GM12878 (cell line): Measurements from ENCODE around the gene CYB5A. TPM values are rescaled to one million over a fixed set of nuclear protein-coding genes. Genes with fewer than 3 reads are reported as not detected.

ENCODE experiments used
- ATAC-seq: fragments of 200-7000 bp; cut with Tn5 transposase; 3 replicates; pipeline ENCODE4 v1.9.1; 2020; ENCODE audit warnings: mild to moderate bottlenecking, moderate library complexity
- BruUV-seq: library from RNA; stranded (reverse); fragments of 400-500 nt; replicated peaks from 2 replicates; lab custom pipeline; 2021; lab: Mats Ljungman, UMichigan
- CTCF ChIA-PET: fragments of 300-600 bp; sonication (Branson Sonifier 250); formaldehyde crosslinking; extraction: SDS; loops from one replicate; lab custom pipeline; 2021; ENCODE audit warnings: inconsistent platforms; lab: Yijun Ruan, JAX
- POLR2A ChIA-PET: fragments of 350-600 bp; formaldehyde crosslinking; extraction: SDS; loops from one replicate; lab custom pipeline; 2021; ENCODE audit warnings: inconsistent platforms; lab: Charles Lee
- RAD21 ChIA-PET: fragments of 300-600 bp; sonication (Branson Sonifier 250); formaldehyde crosslinking; loops from one replicate; lab custom pipeline; 2023; ENCODE audit warnings: antibody characterized with exemption; ENCODE audit not compliant: unreplicated experiment; lab: Charles Lee
- SMC1A ChIA-PET: fragments of 300-600 bp; sonication (Branson Sonifier 250); formaldehyde crosslinking; loops from one replicate; lab custom pipeline; 2023; ENCODE audit not compliant: unreplicated experiment, uncharacterized antibody; lab: Charles Lee
- DNase-seq: peaks from one replicate; pipeline ENCODE4 v3.0.0-alpha.2; 2011; ENCODE audit warnings: low read depth, low spot score
- FAIRE-seq: peaks from 3 replicates; lab custom pipeline; 2011; peaks lifted over from hg19 to GRCh38; lab: Jason Lieb, UNC
- H2AFZ ChIP-seq: 2 replicates; pipeline ENCODE4 v1.6.0; 2011; ENCODE audit warnings: low read depth, low read length, control low read depth; ENCODE audit not compliant: control insufficient read depth
- H3K27ac ChIP-seq: 2 replicates; pipeline ENCODE4 v1.5.1; 2011; ENCODE audit warnings: control low read depth; ENCODE audit not compliant: control insufficient read depth, insufficient read depth
- H3K27me3 ChIP-seq, 2 experiments: replicated peaks in 1 of 2; 2 replicates each; pipeline versions ENCODE4 v1.6.0 to v1.6.1; 2011; ENCODE audit warnings: low read length in 1 of 2; ENCODE audit not compliant: control insufficient read depth in 2 of 2, insufficient read depth in 2 of 2
- H3K36me3 ChIP-seq, 2 experiments: 2 replicates each; pipeline ENCODE4 v1.5.1; 2011; ENCODE audit warnings: low read length in 1 of 2; ENCODE audit not compliant: control insufficient read depth in 2 of 2, insufficient read depth in 2 of 2
- H3K4me1 ChIP-seq: 2 replicates; pipeline ENCODE4 v1.6.1; 2011; ENCODE audit warnings: mild to moderate bottlenecking, low read length, moderate library complexity, mixed read lengths; ENCODE audit not compliant: control insufficient read depth, insufficient read depth
- H3K4me2 ChIP-seq: 2 replicates; pipeline ENCODE4 v1.6.0; 2011; ENCODE audit warnings: control low read depth; ENCODE audit not compliant: control insufficient read depth, insufficient read depth
- H3K4me3 ChIP-seq: fragments of 200-600 bp; sonication (generic); 2 replicates; pipeline ENCODE4 v1.5.1; 2016
- H3K79me2 ChIP-seq: 2 replicates; pipeline ENCODE4 v1.6.0; 2011; ENCODE audit warnings: low read length; ENCODE audit not compliant: control insufficient read depth, insufficient read depth
- H3K9ac ChIP-seq: 2 replicates; pipeline ENCODE4 v1.8.0; 2011; ENCODE audit warnings: low read length, control low read depth, mixed read lengths; ENCODE audit not compliant: control insufficient read depth, insufficient read depth
- H3K9me3 ChIP-seq: replicated peaks from 3 replicates; pipeline ENCODE4 v1.5.1; 2011; ENCODE audit warnings: mild to moderate bottlenecking, low read length; ENCODE audit not compliant: control insufficient read depth, insufficient read depth
- H4K20me1 ChIP-seq: 2 replicates; pipeline ENCODE4 v1.6.0; 2011; ENCODE audit not compliant: control insufficient read depth, insufficient read depth
- CREM ChIP-seq: IDR thresholded peaks from 2 replicates; pipeline ENCODE4 v1.6.1; 2014; ENCODE audit warnings: antibody characterized with exemption, low read depth
- FOS ChIP-seq: IDR thresholded peaks from 3 replicates; pipeline ENCODE4 v1.6.1; 2011; ENCODE audit warnings: borderline replicate concordance; ENCODE audit not compliant: insufficient read length; ENCODE audit errors: extremely low read depth
- FOXM1 ChIP-seq: IDR thresholded peaks from 2 replicates; pipeline ENCODE4 v1.6.1; 2012; ENCODE audit warnings: low read depth, mild to moderate bottlenecking, inconsistent platforms, low read length, moderate library complexity
- IRF5 ChIP-seq: fragments of 450-650 bp; IDR thresholded peaks from 2 replicates; pipeline ENCODE4 v1.6.1; 2017; ENCODE audit warnings: borderline replicate concordance
- KDM1A ChIP-seq: fragments of 200-600 bp; sonication (generic); IDR thresholded peaks from 2 replicates; pipeline ENCODE4 v1.6.1; 2016; ENCODE audit warnings: borderline replicate concordance
- MTA2 ChIP-seq: fragments of 450-650 bp; IDR thresholded peaks from 2 replicates; pipeline ENCODE4 v1.6.1; 2016; ENCODE audit warnings: low read depth, mild to moderate bottlenecking, moderate library complexity
- NFXL1 ChIP-seq: fragments of 450-650 bp; IDR thresholded peaks from 2 replicates; pipeline ENCODE4 v1.6.1; 2017; ENCODE audit warnings: antibody characterized with exemption, mild to moderate bottlenecking, borderline replicate concordance
- NR2C2 ChIP-seq: IDR thresholded peaks from 2 replicates; pipeline ENCODE4 v1.6.1; 2011; ENCODE audit warnings: borderline replicate concordance, low read depth; ENCODE audit not compliant: control insufficient read depth, insufficient read length
- NRF1 ChIP-seq: conservative IDR thresholded peaks from 2 replicates; pipeline ENCODE4 v1.6.1; 2011; ENCODE audit warnings: mild to moderate bottlenecking, low read depth, low read length, improper control_type of control experiment
- PAX8 ChIP-seq: fragments of 450-650 bp; IDR thresholded peaks from 2 replicates; pipeline ENCODE4 v1.6.1; 2017; ENCODE audit warnings: mild to moderate bottlenecking, moderate library complexity
- POLR2A ChIP-seq: IDR thresholded peaks from 2 replicates; pipeline ENCODE4 v1.6.1; 2011; ENCODE audit warnings: low read depth, mild to moderate bottlenecking, low read length
- PRDM15 ChIP-seq: fragments of 450-650 bp; formaldehyde crosslinking; IDR thresholded peaks from 2 replicates; pipeline ENCODE4 v1.4.0; 2020; ENCODE audit warnings: mild to moderate bottlenecking, moderate library complexity
- RB1 ChIP-seq: fragments of 450-650 bp; formaldehyde crosslinking; IDR thresholded peaks from 2 replicates; pipeline ENCODE4 v1.6.1; 2017; ENCODE audit warnings: mild to moderate bottlenecking, borderline replicate concordance
- RELA ChIP-seq: fragments of 450-650 bp; IDR thresholded peaks from 2 replicates; pipeline ENCODE4 v1.8.0; 2014; ENCODE audit warnings: borderline replicate concordance; ENCODE audit not compliant: partially characterized antibody
- RELB ChIP-seq: fragments of 450-650 bp; IDR thresholded peaks from 2 replicates; pipeline ENCODE4 v1.6.1; 2017; ENCODE audit warnings: low read depth, mild to moderate bottlenecking, moderate library complexity
- USF2 ChIP-seq: IDR thresholded peaks from 2 replicates; pipeline ENCODE4 v1.6.1; 2011; ENCODE audit warnings: low read depth, low read length, improper control_type of control experiment, borderline replicate concordance
- YBX1 ChIP-seq: fragments of 450-650 bp; IDR thresholded peaks from 2 replicates; pipeline ENCODE4 v1.6.1; 2016; ENCODE audit warnings: antibody characterized with exemption
- ZNF207 ChIP-seq: fragments of 450-650 bp; IDR thresholded peaks from 2 replicates; pipeline ENCODE4 v1.6.1; 2014; ENCODE audit warnings: antibody characterized with exemption, mild to moderate bottlenecking, borderline replicate concordance
- WGBS: methylation state at CpG from one replicate; pipeline ENCODE4 v1.1.6; 2016; ENCODE audit warnings: low lambda C conversion rate; ENCODE audit not compliant: insufficient replicate concordance, insufficient coverage; ENCODE audit errors: missing lambda C conversion rate; 5-methylcytosine and 5-hydroxymethylcytosine counted together
- in situ Hi-C: fragments of 300-500 bp; cut with MboI; formaldehyde crosslinking; loops from 9 replicates; pipeline ENCODE4 v1.14.3; 2018; ENCODE audit warnings: mixed read lengths
- intact Hi-C: fragments of 100-400 bp; cut with micrococcal nuclease; formaldehyde crosslinking; loops from one replicate; pipeline ENCODE4 v1.14.2; 2022; ENCODE audit not compliant: unreplicated experiment
- polyA plus RNA-seq, 11 experiments: library from polyadenylated mRNA; depleted of rRNA in 4 of 11; unstranded in 6 of 11; stranded (reverse) in 5 of 11; fragments of >200 nt; fragmentation: Nextera tagmentation in 4 of 11; fragmentation: Illumina TruSeq in 1 of 11; extraction: Ambion mirVana in 4 of 11; extraction: Trizol in 1 of 11; gene quantifications; 1 replicate in 1 of 11; 2 replicates in 10 of 11; pipeline versions ENCODE4 v1.2.1 to v1.2.3, GENCODE V29; 2011 to 2016; ENCODE audit warnings: inconsistent platforms in 2 of 11, missing spikeins in 2 of 11, low read depth in 1 of 11
- total RNA-seq, 4 experiments: library from RNA; depleted of rRNA in 3 of 4; stranded (reverse); fragments of >200 nt in 3 of 4; fragmentation: Illumina TruSeq in 1 of 4; extraction: Trizol in 1 of 4; gene quantifications; 2 replicates each; pipeline versions ENCODE4 v1.2.1 to v1.2.3, GENCODE V29; 2013 to 2021

Gene CYB5A
- total and polyA plus RNA-seq, 10 of the 15 experiments (the other 5 are each of a cell fraction or from before 2014, with no cell fraction given) = 60.2 to 129 (median 103) TPM

GRCh38 chr18:74239567-74239966, 52.2 kb downstream of the CYB5A start:
- ChIA-PET RAD21 (no interaction called here), SMC1A (interaction anchor here (0.5 to 0.7 kb wide), 2 partner anchors 38 to 128 kb away, joined by 3 read pairs; no protein-coding TSS in a partner anchor), CTCF (interaction anchor here (2.2 kb wide), 1 partner anchor 18 kb away, joined by 5 read pairs; no protein-coding TSS in a partner anchor), POLR2A (no interaction called here)
- Histone ChIP-seq H3K79me2 (no peaks in the 10 kb centered on the region), H3K36me3 (no peaks in the 10 kb centered on the region), H4K20me1 (no peaks in the 10 kb centered on the region), H3K9ac (no peak overlapping the region), H3K9me3 (no peaks in the 10 kb centered on the region), H3K4me2 (no peak overlapping the region), H3K27me3 (peaks cover 0 to 3% of the 10 kb centered on the region in 2 experiments), H2AFZ (no peak overlapping the region), H3K4me1 (no peaks in the 10 kb centered on the region), H3K4me3 (no peak overlapping the region), H3K27ac (no peak overlapping the region)
- no TSS peak for BruUV-seq
- in situ Hi-C loops (no loop called here), intact Hi-C loops (no loop called here)
- no peak for FAIRE-seq
- ATAC-seq = no peak
- no peak for DNase-seq
- 0% methylated on average over 1 of the region's 1 CpG for WGBS
- no peak for TF ChIP-seq IRF5
- no peak for TF ChIP-seq NFXL1
- TF ChIP-seq FOXM1 = no peak
- no peak for TF ChIP-seq MTA2
- TF ChIP-seq RELB = no peak
- TF ChIP-seq RB1 = no peak
- no peak for TF ChIP-seq POLR2A
- TF ChIP-seq CREM = no peak
- TF ChIP-seq PAX8 = no peak
- TF ChIP-seq RELA = no peak
- TF ChIP-seq FOS = no peak
- TF ChIP-seq KDM1A = no peak
- TF ChIP-seq USF2 = no peak
- TF ChIP-seq NR2C2 = no peak
- TF ChIP-seq ZNF207 = no peak
- no peak for TF ChIP-seq PRDM15 (CRISPR knock-in tag)
- TF ChIP-seq YBX1 = no peak
- TF ChIP-seq NRF1 = no peak
